GM19452 (cell line): Measurements from ENCODE around the gene PSEN1.
"Not testable (repeated sequence)": the region's sequence is repeated elsewhere in the genome, so short reads cannot be mapped to it uniquely, and the experiment has no call there.

Experiments
- ATAC-seq: cut with Tn5 transposase; IDR thresholded peaks from one replicate; pipeline ENCODE4 v1.9.1; 2021; ENCODE audit not compliant: unreplicated experiment

Gene PSEN1

GRCh38 chr14:73162251-73162650 lies 25.9 kb downstream of the PSEN1 start:
- no peak for ATAC-seq

- no peak for ATAC-seq
Measured at GRCh38 chr14:73166399-73166798, 30.1 kb downstream of the PSEN1 start.

- no peak for ATAC-seq
Measured at GRCh38 chr14:73167727-73168126, 31.4 kb downstream of the PSEN1 start.

- no peak for ATAC-seq
Measured at GRCh38 chr14:73168274-73168673, 32.0 kb downstream of the PSEN1 start.

- no peak for ATAC-seq
Measured at GRCh38 chr14:73168691-73169090, 32.4 kb downstream of the PSEN1 start.

- ATAC-seq = not testable (repeated sequence)
Measured at GRCh38 chr14:73169855-73170254, 33.5 kb downstream of the PSEN1 start.

GRCh38 chr14:73170686-73171085 lies 34.4 kb downstream of the PSEN1 start:
- ATAC-seq = no peak

GRCh38 chr14:73172500-73172899 lies 36.2 kb downstream of the PSEN1 start:
- ATAC-seq = no peak

GRCh38 chr14:73173092-73173735 lies 36.9 kb downstream of the PSEN1 start:
- no peak for ATAC-seq

GRCh38 chr14:73176685-73177084 lies 40.4 kb downstream of the PSEN1 start:
- ATAC-seq = no peak

GRCh38 chr14:73180385-73180805 lies 44.1 kb downstream of the PSEN1 start:
- ATAC-seq = no peak

GRCh38 chr14:73180969-73181368 lies 44.7 kb downstream of the PSEN1 start:
- ATAC-seq = not testable (repeated sequence)

GRCh38 chr14:73188501-73188911 lies 52.2 kb downstream of the PSEN1 start:
- no peak for ATAC-seq

GRCh38 chr14:73189651-73190050 lies 53.3 kb downstream of the PSEN1 start:
- ATAC-seq = no peak

GRCh38 chr14:73191441-73191840 lies 55.1 kb downstream of the PSEN1 start:
- no peak for ATAC-seq

- not testable (repeated sequence) for ATAC-seq
Measured at GRCh38 chr14:73194306-73194705, 58.0 kb downstream of the PSEN1 start.

GRCh38 chr14:73198253-73198652 lies 61.9 kb downstream of the PSEN1 start:
- no peak for ATAC-seq

- ATAC-seq = no peak
Measured at GRCh38 chr14:73203527-73203926, 67.2 kb downstream of the PSEN1 start.

GRCh38 chr14:73207615-73208014 lies 71.3 kb downstream of the PSEN1 start:
- no peak for ATAC-seq

GRCh38 chr14:73208390-73208789 lies 72.1 kb downstream of the PSEN1 start:
- ATAC-seq = no peak

- ATAC-seq = no peak
Measured at GRCh38 chr14:73208846-73209245, 72.5 kb downstream of the PSEN1 start.

GRCh38 chr14:73209953-73210352 lies 73.6 kb downstream of the PSEN1 start:
- no peak for ATAC-seq
